ENCODE measurements around the gene MMP7.

DNA sequence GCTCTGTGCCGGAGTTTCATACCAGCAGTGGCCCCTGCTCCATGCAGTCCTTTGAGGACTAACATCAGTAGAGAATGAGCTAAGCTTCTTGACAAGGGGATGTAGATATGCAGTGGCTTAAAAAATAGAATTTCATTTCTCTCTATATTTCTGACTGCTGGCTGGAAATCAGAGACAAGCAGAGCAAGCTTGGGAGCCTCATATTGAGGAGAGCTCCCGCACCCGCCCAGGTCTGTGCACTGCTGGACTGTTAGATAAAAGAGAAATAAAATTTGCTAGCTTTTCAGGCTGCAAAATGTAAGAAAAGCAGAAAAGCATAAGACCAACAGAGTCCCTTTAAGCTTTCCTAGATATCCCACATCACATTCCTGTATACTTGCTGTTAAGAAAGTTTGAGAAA, 31.4 kb downstream of the MMP7 start:
- TF ChIP-seq POLR2A (IDR thresholded peaks at IDR 0.05; ENCODE audit: low read depth, low read length) (no peak), POLR2AphosphoS5 (IDR thresholded peaks at IDR 0.05; ENCODE audit: low read depth, low read length) (no peak)

Measured in GM12892 (cell line).